ENCODE measurements around the gene ENC1. TPM values are rescaled to one million over a fixed set of nuclear protein-coding genes. Genes with fewer than 3 reads are reported as not detected.

The ENC1 gene
- total RNA-seq, 1 experiment from 2014 or later: 31.3 TPM

- Histone ChIP-seq H3K4me3 (no peak overlapping the region), H3K27me3 (replicated peaks) (no peaks in the 10 kb centered on the region), H3K27ac (no peak overlapping the region), H3K36me3 (no peaks in the 10 kb centered on the region; the same call in 1 of the 2 replicates), H3K9me3 (replicated peaks) (no peaks in the 10 kb centered on the region), H3K4me1 (replicated peaks) (peaks cover 37% of the 10 kb centered on the region)
- DNase-seq (ENCODE audit: low read depth in 1 of 2, low spot score in 2 of 2): no peak
Measured at GRCh38 chr5:74647096-74647495, 6.6 kb upstream of the ENC1 start.

GRCh38 chr5:74643111-74643562 is 2.6 kb upstream of the ENC1 start:
- Histone ChIP-seq H3K27ac (peak overlapping the region; percentile 91), H3K36me3 (peaks cover 10% of the 10 kb centered on the region), H3K9me3 (replicated peaks) (no peaks in the 10 kb centered on the region), H3K27me3 (replicated peaks) (no peaks in the 10 kb centered on the region), H3K4me1 (replicated peaks) (peaks cover 48% of the 10 kb centered on the region), H3K4me3 (no peak overlapping the region)
- peak; percentile 82 to 86 for DNase-seq (ENCODE audit: low read depth in 1 of 2, low spot score in 2 of 2)

- peaks cover 11% of the 10 kb centered on the region for H3K36me3 ChIP-seq
- H3K4me1 ChIP-seq (replicated peaks): peaks cover 54% of the 10 kb centered on the region
- H3K27me3 ChIP-seq (replicated peaks): no peaks in the 10 kb centered on the region
- H3K4me3 ChIP-seq: no peak overlapping the region
- H3K9me3 ChIP-seq (replicated peaks): no peaks in the 10 kb centered on the region
- peak overlapping the region; percentile 91 for H3K27ac ChIP-seq
- DNase-seq (ENCODE audit: low read depth in 1 of 2, low spot score in 2 of 2): no peak
Measured at GRCh38 chr5:74642543-74642863, 2.0 kb upstream of the ENC1 start.

- Histone ChIP-seq H3K36me3 (peaks cover 14% of the 10 kb centered on the region), H3K27me3 (replicated peaks) (no peaks in the 10 kb centered on the region), H3K4me3 (peak overlapping the region; percentile 91), H3K4me1 (replicated peaks) (peaks cover 53% of the 10 kb centered on the region), H3K9me3 (replicated peaks) (no peaks in the 10 kb centered on the region), H3K27ac (peak overlapping the region; percentile 91)
- DNase-seq (ENCODE audit: low read depth in 1 of 2, low spot score in 2 of 2): peak; percentile 60 to 76
Measured at GRCh38 chr5:74641735-74642542, 1.4 kb upstream of the ENC1 start.

- Histone ChIP-seq H3K27me3 (replicated peaks) (no peaks in the 10 kb centered on the region), H3K27ac (peak overlapping the region; percentile 91), H3K4me1 (replicated peaks) (peaks cover 53% of the 10 kb centered on the region), H3K9me3 (replicated peaks) (no peaks in the 10 kb centered on the region), H3K36me3 (peaks cover 14% of the 10 kb centered on the region), H3K4me3 (peak overlapping the region; percentile 91)
- DNase-seq (ENCODE audit: low read depth in 1 of 2, low spot score in 2 of 2): peak; percentile 91 to 95
Measured at GRCh38 chr5:74640954-74641734, 616 bp upstream of the ENC1 start.

- peak overlapping the region; percentile 91 for H3K27ac ChIP-seq
- peaks cover 27% of the 10 kb centered on the region for H3K36me3 ChIP-seq
- peak in 1 of 2 experiments; percentile 57 for DNase-seq (ENCODE audit: low read depth in 1 of 2, low spot score in 2 of 2)
- H3K4me3 ChIP-seq: peak overlapping the region; percentile 91
- H3K27me3 ChIP-seq (replicated peaks): no peaks in the 10 kb centered on the region
- H3K4me1 ChIP-seq (replicated peaks): peaks cover 53% of the 10 kb centered on the region
- no peaks in the 10 kb centered on the region for H3K9me3 ChIP-seq (replicated peaks)
Measured at GRCh38 chr5:74639807-74640449, 600 bp downstream of the ENC1 start.

- H3K36me3 ChIP-seq: peaks cover 34% of the 10 kb centered on the region
- H3K9me3 ChIP-seq (replicated peaks): no peaks in the 10 kb centered on the region
- peaks cover 53% of the 10 kb centered on the region for H3K4me1 ChIP-seq (replicated peaks)
- peak overlapping the region; percentile 91 for H3K4me3 ChIP-seq
- peak in 1 of 2 experiments; percentile 65 for DNase-seq (ENCODE audit: low read depth in 1 of 2, low spot score in 2 of 2)
- H3K27me3 ChIP-seq (replicated peaks): no peaks in the 10 kb centered on the region
- peak overlapping the region; percentile 91 for H3K27ac ChIP-seq
Measured at GRCh38 chr5:74638970-74639806, 1.3 kb downstream of the ENC1 start.

GRCh38 chr5:74638544-74638969 is 2.0 kb downstream of the ENC1 start:
- H3K27ac ChIP-seq: peak overlapping the region; percentile 91
- no peaks in the 10 kb centered on the region for H3K9me3 ChIP-seq (replicated peaks)
- peak overlapping the region; percentile 91 for H3K4me3 ChIP-seq
- H3K4me1 ChIP-seq (replicated peaks): peaks cover 51% of the 10 kb centered on the region
- H3K36me3 ChIP-seq: peaks cover 40% of the 10 kb centered on the region
- no peak for DNase-seq (ENCODE audit: low read depth in 1 of 2, low spot score in 2 of 2)
- H3K27me3 ChIP-seq (replicated peaks): no peaks in the 10 kb centered on the region

GRCh38 chr5:74636552-74636951 is 4.0 kb downstream of the ENC1 start:
- Histone ChIP-seq H3K27ac (no peak overlapping the region), H3K4me1 (replicated peaks) (peaks cover 51% of the 10 kb centered on the region), H3K4me3 (no peak overlapping the region), H3K27me3 (replicated peaks) (no peaks in the 10 kb centered on the region), H3K9me3 (replicated peaks) (no peaks in the 10 kb centered on the region), H3K36me3 (peaks cover 51% of the 10 kb centered on the region)
- DNase-seq (ENCODE audit: low read depth in 1 of 2, low spot score in 2 of 2): no peak

- H3K27me3 ChIP-seq (replicated peaks): no peaks in the 10 kb centered on the region
- no peak overlapping the region for H3K4me3 ChIP-seq
- no peak for DNase-seq (ENCODE audit: low read depth in 1 of 2, low spot score in 2 of 2)
- no peak overlapping the region for H3K27ac ChIP-seq
- H3K36me3 ChIP-seq: peaks cover 51% of the 10 kb centered on the region
- peaks cover 51% of the 10 kb centered on the region for H3K4me1 ChIP-seq (replicated peaks)
- H3K9me3 ChIP-seq (replicated peaks): no peaks in the 10 kb centered on the region
Measured at GRCh38 chr5:74636149-74636548, 4.4 kb downstream of the ENC1 start.

GRCh38 chr5:74634611-74635286 is 5.8 kb downstream of the ENC1 start:
- H3K4me1 ChIP-seq (replicated peaks): peaks cover 59% of the 10 kb centered on the region
- no peak overlapping the region for H3K27ac ChIP-seq
- no peaks in the 10 kb centered on the region for H3K9me3 ChIP-seq (replicated peaks)
- H3K36me3 ChIP-seq: peaks cover 49% of the 10 kb centered on the region
- DNase-seq (ENCODE audit: low read depth in 1 of 2, low spot score in 2 of 2): no peak
- no peak overlapping the region for H3K4me3 ChIP-seq
- no peaks in the 10 kb centered on the region for H3K27me3 ChIP-seq (replicated peaks)

GRCh38 chr5:74633695-74634094 is 6.8 kb downstream of the ENC1 start:
- H3K4me3 ChIP-seq: no peak overlapping the region
- peaks cover 57% of the 10 kb centered on the region for H3K4me1 ChIP-seq (replicated peaks)
- no peaks in the 10 kb centered on the region for H3K9me3 ChIP-seq (replicated peaks)
- DNase-seq (ENCODE audit: low read depth in 1 of 2, low spot score in 2 of 2): no peak
- peaks cover 58% of the 10 kb centered on the region for H3K36me3 ChIP-seq
- H3K27me3 ChIP-seq (replicated peaks): no peaks in the 10 kb centered on the region
- peak overlapping the region; percentile 83 for H3K27ac ChIP-seq
